Natural killer cell (primary cell): Measurements from ENCODE around the gene RPL26. TPM values are rescaled to one million over a fixed set of nuclear protein-coding genes. Genes with fewer than 3 reads are reported as not detected.

Source experiments
- ATAC-seq, 3 donors: fragments of 150-1000 bp in 2 of 3; fragments of 200-7000 bp in 1 of 3; cut with Tn5 transposase; 1 replicate in 1 of 3; 2 replicates in 2 of 3; pipeline ENCODE4 v1.10.0; 2021; ENCODE audit warnings: mild to moderate bottlenecking in 2 of 3, moderate library complexity in 2 of 3
- DNase-seq, 2 donors: peaks; one replicate each; pipeline versions ENCODE4 v3.0.0 to v3.0.0-alpha.2; 2013 to 2021; ENCODE audit warnings: mixed read lengths in 1 of 2
- H3K27ac ChIP-seq: one replicate; pipeline ENCODE4 v1.5.1; 2013; ENCODE audit warnings: mild to moderate bottlenecking, low read length
- H3K27me3 ChIP-seq: one replicate; pipeline ENCODE4 v1.6.1; 2013; ENCODE audit warnings: low read length; ENCODE audit not compliant: control insufficient read depth, insufficient read depth
- H3K36me3 ChIP-seq: one replicate; pipeline ENCODE4 v1.6.1; 2013; ENCODE audit warnings: low read length; ENCODE audit not compliant: control insufficient read depth, insufficient read depth
- H3K4me1 ChIP-seq: one replicate; pipeline ENCODE4 v1.6.1; 2013; ENCODE audit warnings: low read length; ENCODE audit not compliant: control insufficient read depth, insufficient read depth
- H3K4me3 ChIP-seq: one replicate; pipeline ENCODE4 v1.5.1; 2013; ENCODE audit warnings: low read length
- H3K9me3 ChIP-seq: one replicate; pipeline ENCODE4 v1.6.1; 2013; ENCODE audit warnings: low read length; ENCODE audit not compliant: control insufficient read depth, insufficient read depth
- H3K27ac Mint-ChIP-seq, 2 donors: one replicate each; pipeline ENCODE4 v1.8.0; 2022; ENCODE audit warnings: mild to moderate bottlenecking in 2 of 2, mixed read lengths in 2 of 2, moderate library complexity in 1 of 2
- H3K27me3 Mint-ChIP-seq, 2 donors: one replicate each; pipeline ENCODE4 v1.8.0; 2022; ENCODE audit warnings: low read depth in 2 of 2, mixed read lengths in 2 of 2
- H3K36me3 Mint-ChIP-seq: one replicate; pipeline ENCODE4 v1.8.0; 2022; ENCODE audit warnings: mixed read lengths
- H3K4me1 Mint-ChIP-seq, 2 donors: one replicate each; pipeline ENCODE4 v1.8.0; 2022; ENCODE audit warnings: mixed read lengths in 2 of 2
- H3K4me3 Mint-ChIP-seq: one replicate; pipeline ENCODE4 v1.8.0; 2022; ENCODE audit warnings: mild to moderate bottlenecking, moderate library complexity, mixed read lengths
- H3K9me3 Mint-ChIP-seq, 2 donors: one replicate each; pipeline ENCODE4 v1.8.0; 2022; ENCODE audit warnings: mixed read lengths in 2 of 2
- WGBS: methylation state at CpG from one replicate; pipeline ENCODE4 v1.1.7; 2013; ENCODE audit warnings: missing lambda C conversion rate; ENCODE audit not compliant: insufficient coverage; 5-methylcytosine and 5-hydroxymethylcytosine counted together
- intact Hi-C: fragments of 100-400 bp; cut with micrococcal nuclease; formaldehyde crosslinking; loops from one replicate; pipeline ENCODE4 v1.14.2; 2022
- total RNA-seq, 4 donors: library from RNA; stranded (reverse); fragments of 120-200 nt in 1 of 4; gene quantifications; one replicate each; pipeline versions ENCODE4 v1.2.3 to v1.2.4, GENCODE V29; 2013 to 2022
- TF ChIP-seq, protein P1 (sequence below): fragments of 200-600 bp; IDR thresholded peaks from one replicate; pipeline ENCODE4 v1.8.0; 2022; ENCODE audit warnings: antibody characterized with exemption

The RPL26 gene
- total RNA-seq, 3 donors from 2014 or later (not counting 1 experiment from before 2014, with no cell fraction given) = 1,481 to 1,796 (median 1,628) TPM

GRCh38 chr17:8332128-8332527 is 50.9 kb downstream of the RPL26 start:
- H3K27ac Mint-ChIP-seq = no peak overlapping the region
- ATAC-seq (no peak), DNase-seq (no peak)
- H3K36me3 ChIP-seq = no peaks in the 10 kb centered on the region
- peaks cover 0 to 5% of the 10 kb centered on the region in 2 donors for H3K27me3 Mint-ChIP-seq
- H3K27me3 ChIP-seq = peaks cover 4% of the 10 kb centered on the region
- 82% methylated on average over 2 of the region's 2 CpGs for WGBS
- H3K9me3 ChIP-seq = no peaks in the 10 kb centered on the region
- H3K9me3 Mint-ChIP-seq = no peaks in the 10 kb centered on the region
- intact Hi-C loops = no loop called here
- TF ChIP-seq, protein P1, sequence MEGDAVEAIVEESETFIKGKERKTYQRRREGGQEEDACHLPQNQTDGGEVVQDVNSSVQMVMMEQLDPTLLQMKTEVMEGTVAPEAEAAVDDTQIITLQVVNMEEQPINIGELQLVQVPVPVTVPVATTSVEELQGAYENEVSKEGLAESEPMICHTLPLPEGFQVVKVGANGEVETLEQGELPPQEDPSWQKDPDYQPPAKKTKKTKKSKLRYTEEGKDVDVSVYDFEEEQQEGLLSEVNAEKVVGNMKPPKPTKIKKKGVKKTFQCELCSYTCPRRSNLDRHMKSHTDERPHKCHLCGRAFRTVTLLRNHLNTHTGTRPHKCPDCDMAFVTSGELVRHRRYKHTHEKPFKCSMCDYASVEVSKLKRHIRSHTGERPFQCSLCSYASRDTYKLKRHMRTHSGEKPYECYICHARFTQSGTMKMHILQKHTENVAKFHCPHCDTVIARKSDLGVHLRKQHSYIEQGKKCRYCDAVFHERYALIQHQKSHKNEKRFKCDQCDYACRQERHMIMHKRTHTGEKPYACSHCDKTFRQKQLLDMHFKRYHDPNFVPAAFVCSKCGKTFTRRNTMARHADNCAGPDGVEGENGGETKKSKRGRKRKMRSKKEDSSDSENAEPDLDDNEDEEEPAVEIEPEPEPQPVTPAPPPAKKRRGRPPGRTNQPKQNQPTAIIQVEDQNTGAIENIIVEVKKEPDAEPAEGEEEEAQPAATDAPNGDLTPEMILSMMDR = no peak
- peaks cover 4% of the 10 kb centered on the region for H3K4me1 ChIP-seq
- H3K36me3 Mint-ChIP-seq = no peaks in the 10 kb centered on the region
- no peak overlapping the region for H3K27ac ChIP-seq
- H3K4me1 Mint-ChIP-seq = no peaks in the 10 kb centered on the region
- no peak overlapping the region for H3K4me3 ChIP-seq
- H3K4me3 Mint-ChIP-seq = no peak overlapping the region

Other genes with a start within 250 kb of the RPL26 start
- gene PER1, start 230.8 kb downstream of the RPL26 start, total RNA-seq = 1,000 to 10,000 TPM in 1 of 3 donors, 100 to 1,000 TPM in 2; 636 to 1,422 (median 923) TPM
- 100 to 1,000 TPM; 191 to 315 (median 234) TPM for gene VAMP2, start 220.2 kb downstream of the RPL26 start, total RNA-seq
- gene TMEM107, start 206.8 kb downstream of the RPL26 start, total RNA-seq = 100 to 1,000 TPM in 1 of 3 donors, 10 to 100 TPM in 2; 48.9 to 101 (median 96.1) TPM
- 10 to 100 TPM; 10.2 to 15.6 (median 11.6) TPM for gene BORCS6, start 193.0 kb downstream of the RPL26 start, total RNA-seq
- gene AURKB, start 172.6 kb downstream of the RPL26 start, total RNA-seq = 1 to 10 TPM; 2.1 to 4.8 (median 4.1) TPM
- 100 to 1,000 TPM; 192 to 251 (median 237) TPM for gene CTC1, start 135.1 kb downstream of the RPL26 start, total RNA-seq
- 10 to 100 TPM; 23.6 to 30.0 (median 24.0) TPM for gene PFAS, start 133.9 kb downstream of the RPL26 start, total RNA-seq
- 10 to 100 TPM; 34.4 to 51.5 (median 44.6) TPM for gene RANGRF, start 94.5 kb downstream of the RPL26 start, total RNA-seq
- 10 to 100 TPM; 10.7 to 17.5 (median 16.8) TPM for gene SLC25A35, start 87.8 kb downstream of the RPL26 start, total RNA-seq
- not detected for gene ARHGEF15, start 73.0 kb downstream of the RPL26 start, total RNA-seq
- gene ODF4, start 43.4 kb downstream of the RPL26 start, total RNA-seq = not detected
- 1 to 10 TPM in 1 of 3 donors, under 1 TPM in 2; 0.35 to 1.1 (median 0.52) TPM for gene RNF222, start 14.6 kb upstream of the RPL26 start, total RNA-seq
- gene NDEL1, start 52.7 kb upstream of the RPL26 start, total RNA-seq = 100 to 1,000 TPM; 174 to 219 (median 193) TPM
- 1 to 10 TPM in 2 of 3 donors, under 1 TPM in 1; 0.28 to 1.5 (median 1.0) TPM for gene MYH10, start 247.5 kb upstream of the RPL26 start, total RNA-seq